Osteocyte (in vitro differentiated cells): ENCODE measurements around the gene MTOR. TPM values are rescaled to one million over a fixed set of nuclear protein-coding genes. Genes with fewer than 3 reads are reported as not detected.

Source experiments
- DNase-seq: peaks from one replicate; pipeline ENCODE4 v3.0.0; 2021; ENCODE audit warnings: mixed read lengths; ENCODE audit not compliant: unreplicated experiment; ENCODE audit errors: extremely low spot score
- H3K27ac Mint-ChIP-seq: one replicate; pipeline ENCODE4 v1.8.0; 2021; ENCODE audit warnings: mild to moderate bottlenecking, mixed read lengths; ENCODE audit not compliant: unreplicated experiment
- H3K27me3 Mint-ChIP-seq: one replicate; pipeline ENCODE4 v1.8.0; 2021; ENCODE audit warnings: mixed read lengths; ENCODE audit not compliant: unreplicated experiment
- H3K36me3 Mint-ChIP-seq: one replicate; pipeline ENCODE4 v1.8.0; 2021; ENCODE audit warnings: mixed read lengths; ENCODE audit not compliant: unreplicated experiment
- H3K4me1 Mint-ChIP-seq: one replicate; pipeline ENCODE4 v1.8.0; 2021; ENCODE audit warnings: mixed read lengths; ENCODE audit not compliant: unreplicated experiment
- H3K4me3 Mint-ChIP-seq: one replicate; pipeline ENCODE4 v1.8.0; 2021; ENCODE audit warnings: mild to moderate bottlenecking, moderate library complexity, mixed read lengths; ENCODE audit not compliant: unreplicated experiment
- H3K9me3 Mint-ChIP-seq: one replicate; pipeline ENCODE4 v1.8.0; 2021; ENCODE audit warnings: mixed read lengths; ENCODE audit not compliant: unreplicated experiment
- CTCF ChIP-seq: fragments of 200-600 bp; sonication (generic); IDR thresholded peaks from 2 replicates; pipeline ENCODE4 v1.5.0; 2021; ENCODE audit warnings: antibody characterized with exemption, mild to moderate bottlenecking, moderate library complexity
- total RNA-seq: library from RNA; stranded (reverse); gene quantifications from 2 replicates; pipeline ENCODE4 v1.2.1, GENCODE V29; 2021

The MTOR gene
- total RNA-seq, 1 donor from 2014 or later: 42.1 TPM

- Mint-ChIP-seq H3K27ac (no peak overlapping the region), H3K4me1 (peaks cover 19% of the 10 kb centered on the region), H3K9me3 (no peaks in the 10 kb centered on the region), H3K27me3 (no peaks in the 10 kb centered on the region), H3K4me3 (no peak overlapping the region), H3K36me3 (peaks cover 2% of the 10 kb centered on the region)
- no peak for TF ChIP-seq CTCF
- no peak for DNase-seq
These were observed 86.2 kb downstream of the MTOR start for GRCh38 chr1:11176081-11176706.

- H3K27ac Mint-ChIP-seq: no peak overlapping the region
- no peak for DNase-seq
- no peaks in the 10 kb centered on the region for H3K27me3 Mint-ChIP-seq
- H3K9me3 Mint-ChIP-seq: no peaks in the 10 kb centered on the region
- H3K4me3 Mint-ChIP-seq: no peak overlapping the region
- H3K36me3 Mint-ChIP-seq: peaks cover 2% of the 10 kb centered on the region
- peaks cover 18% of the 10 kb centered on the region for H3K4me1 Mint-ChIP-seq
- no peak for TF ChIP-seq CTCF
These were observed 86.9 kb downstream of the MTOR start for GRCh38 chr1:11175461-11175860.

- H3K4me1 Mint-ChIP-seq: peaks cover 13% of the 10 kb centered on the region
- no peaks in the 10 kb centered on the region for H3K27me3 Mint-ChIP-seq
- H3K27ac Mint-ChIP-seq: peak overlapping the region; percentile 51
- peak; percentile 29 for TF ChIP-seq CTCF
- no peak for DNase-seq
- no peaks in the 10 kb centered on the region for H3K36me3 Mint-ChIP-seq
- no peak overlapping the region for H3K4me3 Mint-ChIP-seq
- no peaks in the 10 kb centered on the region for H3K9me3 Mint-ChIP-seq
These were observed 87.9 kb downstream of the MTOR start for GRCh38 chr1:11174261-11174942.

GRCh38 chr1:11170102-11170501 is 92.2 kb downstream of the MTOR start:
- TF ChIP-seq CTCF: no peak
- Mint-ChIP-seq H3K27me3 (no peaks in the 10 kb centered on the region), H3K9me3 (no peaks in the 10 kb centered on the region), H3K4me3 (no peak overlapping the region), H3K27ac (no peak overlapping the region), H3K4me1 (peaks cover 10% of the 10 kb centered on the region), H3K36me3 (peaks cover 8% of the 10 kb centered on the region)
- no peak for DNase-seq

GRCh38 chr1:11169202-11169601 is 93.1 kb downstream of the MTOR start:
- H3K36me3 Mint-ChIP-seq: peaks cover 8% of the 10 kb centered on the region
- H3K27me3 Mint-ChIP-seq: no peaks in the 10 kb centered on the region
- TF ChIP-seq CTCF: no peak
- H3K4me1 Mint-ChIP-seq: peaks cover 4% of the 10 kb centered on the region
- H3K9me3 Mint-ChIP-seq: no peaks in the 10 kb centered on the region
- no peak overlapping the region for H3K4me3 Mint-ChIP-seq
- H3K27ac Mint-ChIP-seq: no peak overlapping the region
- DNase-seq: no peak
